ENCODE measurements around the gene SECTM1.
"Not testable (repeated sequence)": the region's sequence is repeated elsewhere in the genome, so short reads cannot be mapped to it uniquely, and the experiment has no call there.

DNA sequence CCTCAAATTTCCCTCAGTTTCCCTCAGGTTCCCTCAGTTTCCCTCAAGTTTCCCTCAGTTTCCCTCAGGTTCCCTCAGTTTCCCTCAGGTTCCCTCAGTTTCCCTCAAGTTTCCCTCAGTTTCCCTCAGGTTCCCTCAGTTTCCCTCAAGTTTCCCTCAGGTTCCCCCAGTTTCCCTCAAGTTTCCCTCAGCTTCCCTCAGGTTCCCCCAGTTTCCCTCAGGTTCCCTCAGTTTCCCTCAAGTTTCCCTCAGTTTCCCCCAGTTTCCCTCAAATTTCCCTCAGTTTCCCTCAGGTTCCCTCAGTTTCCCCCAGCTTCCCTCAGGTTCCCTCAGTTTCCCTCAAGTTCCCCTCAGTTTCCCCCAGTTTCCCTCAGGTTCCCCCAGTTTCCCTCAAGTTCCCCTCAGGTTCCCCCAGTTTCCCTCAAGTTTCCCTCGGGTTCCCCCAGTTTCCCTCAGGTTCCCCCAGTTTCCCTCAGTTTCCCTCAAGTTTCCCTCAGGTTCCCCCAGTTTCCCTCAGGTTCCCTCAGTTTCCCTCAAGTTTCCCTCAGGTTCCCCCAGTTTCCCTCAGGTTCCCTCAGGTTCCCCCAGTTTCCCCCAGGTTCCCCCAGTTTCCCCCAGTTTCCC is 26.0 kb upstream of the SECTM1 start:
- TF ChIP-seq, protein P1, sequence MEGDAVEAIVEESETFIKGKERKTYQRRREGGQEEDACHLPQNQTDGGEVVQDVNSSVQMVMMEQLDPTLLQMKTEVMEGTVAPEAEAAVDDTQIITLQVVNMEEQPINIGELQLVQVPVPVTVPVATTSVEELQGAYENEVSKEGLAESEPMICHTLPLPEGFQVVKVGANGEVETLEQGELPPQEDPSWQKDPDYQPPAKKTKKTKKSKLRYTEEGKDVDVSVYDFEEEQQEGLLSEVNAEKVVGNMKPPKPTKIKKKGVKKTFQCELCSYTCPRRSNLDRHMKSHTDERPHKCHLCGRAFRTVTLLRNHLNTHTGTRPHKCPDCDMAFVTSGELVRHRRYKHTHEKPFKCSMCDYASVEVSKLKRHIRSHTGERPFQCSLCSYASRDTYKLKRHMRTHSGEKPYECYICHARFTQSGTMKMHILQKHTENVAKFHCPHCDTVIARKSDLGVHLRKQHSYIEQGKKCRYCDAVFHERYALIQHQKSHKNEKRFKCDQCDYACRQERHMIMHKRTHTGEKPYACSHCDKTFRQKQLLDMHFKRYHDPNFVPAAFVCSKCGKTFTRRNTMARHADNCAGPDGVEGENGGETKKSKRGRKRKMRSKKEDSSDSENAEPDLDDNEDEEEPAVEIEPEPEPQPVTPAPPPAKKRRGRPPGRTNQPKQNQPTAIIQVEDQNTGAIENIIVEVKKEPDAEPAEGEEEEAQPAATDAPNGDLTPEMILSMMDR (IDR thresholded peaks at IDR 0.05), result not testable (repeated sequence)
- not testable (repeated sequence) for TF ChIP-seq POLR2A (IDR thresholded peaks at IDR 0.05)

Measured in Peyer's patch (tissue), 4 donors.